PC-3 (cell line): ENCODE results near the gene CALN1. TPM values are rescaled to one million over a fixed set of nuclear protein-coding genes. Genes with fewer than 3 reads are reported as not detected.

Experiments used
- ATAC-seq: fragments of 200-7000 bp; cut with Tn5 transposase; 2 replicates; pipeline ENCODE4 v1.9.1; 2020; ENCODE audit warnings: mild to moderate bottlenecking, moderate library complexity
- BruUV-seq: library from RNA; stranded (reverse); fragments of 400-500 nt; replicated peaks from 2 replicates; lab custom pipeline; 2021; lab: Mats Ljungman, UMichigan
- CTCF ChIA-PET: fragments of 300-600 bp; sonication (Branson Sonifier 250); formaldehyde crosslinking; loops from one replicate; lab custom pipeline; 2022; ENCODE audit warnings: antibody characterized with exemption; lab: Charles Lee
- POLR2A ChIA-PET: fragments of 300-600 bp; sonication (Branson Sonifier 250); formaldehyde crosslinking; loops from one replicate; lab custom pipeline; 2022; ENCODE audit warnings: antibody characterized with exemption; ENCODE audit not compliant: unreplicated experiment; lab: Charles Lee
- DNase-seq: peaks from one replicate; pipeline ENCODE4 v3.0.0-alpha.2; 2015
- H2AFZ ChIP-seq: fragments of 300-600 bp; sonication (generic); 2 replicates; pipeline ENCODE4 v1.6.0; 2016; ENCODE audit warnings: antibody characterized with exemption, low read length
- H3F3A ChIP-seq: fragments of 300-600 bp; sonication (generic); one replicate; pipeline ENCODE4 v1.6.0; 2017; ENCODE audit warnings: antibody characterized with exemption, low read length, control low read depth, mild to moderate bottlenecking; ENCODE audit not compliant: unreplicated experiment
- H3K27ac ChIP-seq: fragments of 300-600 bp; sonication (generic); 2 replicates; pipeline ENCODE4 v1.5.1; 2016; ENCODE audit warnings: mild to moderate bottlenecking, low read length
- H3K27me3 ChIP-seq: fragments of 300-600 bp; sonication (generic); 2 replicates; pipeline ENCODE4 v1.6.1; 2016; ENCODE audit warnings: low read length, mixed read lengths
- H3K36me3 ChIP-seq: fragments of 300-600 bp; sonication (generic); 2 replicates; pipeline ENCODE4 v1.6.1; 2016; ENCODE audit warnings: low read depth, mixed run types, low read length, mixed read lengths
- H3K4me1 ChIP-seq: fragments of 300-600 bp; sonication (generic); 2 replicates; pipeline ENCODE4 v1.5.1; 2016; ENCODE audit warnings: low read length; ENCODE audit not compliant: insufficient read depth
- H3K4me2 ChIP-seq: fragments of 300-600 bp; sonication (generic); 2 replicates; pipeline ENCODE4 v1.6.0; 2016; ENCODE audit warnings: low read length
- H3K4me3 ChIP-seq: fragments of 300-600 bp; sonication (generic); 2 replicates; pipeline ENCODE4 v1.5.1; 2016; ENCODE audit warnings: mild to moderate bottlenecking, low read length, mixed read lengths
- H3K79me2 ChIP-seq: fragments of 300-600 bp; sonication (generic); 2 replicates; pipeline ENCODE4 v1.6.1; 2017; ENCODE audit warnings: low read length, mixed read lengths
- H3K9ac ChIP-seq: fragments of 300-600 bp; sonication (generic); 2 replicates; pipeline ENCODE4 v1.6.0; 2016; ENCODE audit warnings: mild to moderate bottlenecking, low read length
- H3K9me2 ChIP-seq: fragments of 300-600 bp; sonication (generic); replicated peaks from 2 replicates; pipeline ENCODE4 v1.6.1; 2016; ENCODE audit warnings: mixed run types, low read length, mixed read lengths
- H3K9me3 ChIP-seq: fragments of 300-600 bp; sonication (generic); 2 replicates; pipeline ENCODE4 v1.6.1; 2016; ENCODE audit warnings: low read length, mixed read lengths
- H4K20me1 ChIP-seq: fragments of 300-600 bp; sonication (generic); 2 replicates; pipeline ENCODE4 v1.6.1; 2016; ENCODE audit warnings: low read length, mixed read lengths
- EZH2 ChIP-seq: fragments of 300-600 bp; sonication (generic); IDR thresholded peaks from one replicate; pipeline ENCODE4 v1.6.1; 2017; ENCODE audit warnings: antibody characterized with exemption, mild to moderate bottlenecking, low read length; ENCODE audit not compliant: unreplicated experiment
- EZH2phosphoT487 ChIP-seq: fragments of 300-600 bp; sonication (generic); IDR thresholded peaks from 2 replicates; pipeline ENCODE4 v1.6.1; 2018; ENCODE audit warnings: mild to moderate bottlenecking, antibody characterized with exemption, low read length, borderline replicate concordance
- intact Hi-C: fragments of 100-400 bp; cut with micrococcal nuclease; formaldehyde crosslinking; loops from 2 replicates; pipeline ENCODE4 v1.9.0; 2023
- total RNA-seq: library from RNA; depleted of rRNA; stranded (reverse); fragments of >200 nt; gene quantifications from 2 replicates; pipeline ENCODE4 v1.2.3, GENCODE V29; 2014
- TF ChIP-seq, protein P1 (sequence below): fragments of 300-600 bp; sonication (generic); conservative IDR thresholded peaks from 2 replicates; pipeline ENCODE4 v1.5.1; 2017; ENCODE audit warnings: antibody characterized with exemption, low read depth, mild to moderate bottlenecking, low read length

The CALN1 gene
- total RNA-seq, 1 experiment from 2014 or later: not detected

DNA sequence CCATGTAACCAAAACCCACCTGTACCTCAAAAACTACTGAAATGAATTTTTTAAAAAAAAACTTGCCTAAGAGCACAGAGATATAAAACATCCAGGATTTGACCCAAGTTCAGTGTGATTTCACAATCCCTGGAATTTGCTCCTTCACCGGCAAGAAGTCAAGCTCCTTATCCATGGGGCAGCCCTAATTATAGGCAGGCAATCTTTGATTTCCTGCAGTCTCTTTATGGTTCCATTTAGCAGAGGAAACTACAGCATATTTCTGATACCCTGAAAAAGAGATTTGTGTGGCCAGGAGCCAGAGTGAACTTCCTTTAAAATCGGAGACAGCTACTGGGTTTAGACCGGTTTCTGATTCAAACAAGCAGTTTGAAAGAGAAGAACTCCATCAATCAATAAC lies 154.1 kb downstream of the CALN1 start:
- no peak overlapping the region for H3K27ac ChIP-seq
- DNase-seq (no peak), ATAC-seq (no peak)
- TF ChIP-seq, protein P1, sequence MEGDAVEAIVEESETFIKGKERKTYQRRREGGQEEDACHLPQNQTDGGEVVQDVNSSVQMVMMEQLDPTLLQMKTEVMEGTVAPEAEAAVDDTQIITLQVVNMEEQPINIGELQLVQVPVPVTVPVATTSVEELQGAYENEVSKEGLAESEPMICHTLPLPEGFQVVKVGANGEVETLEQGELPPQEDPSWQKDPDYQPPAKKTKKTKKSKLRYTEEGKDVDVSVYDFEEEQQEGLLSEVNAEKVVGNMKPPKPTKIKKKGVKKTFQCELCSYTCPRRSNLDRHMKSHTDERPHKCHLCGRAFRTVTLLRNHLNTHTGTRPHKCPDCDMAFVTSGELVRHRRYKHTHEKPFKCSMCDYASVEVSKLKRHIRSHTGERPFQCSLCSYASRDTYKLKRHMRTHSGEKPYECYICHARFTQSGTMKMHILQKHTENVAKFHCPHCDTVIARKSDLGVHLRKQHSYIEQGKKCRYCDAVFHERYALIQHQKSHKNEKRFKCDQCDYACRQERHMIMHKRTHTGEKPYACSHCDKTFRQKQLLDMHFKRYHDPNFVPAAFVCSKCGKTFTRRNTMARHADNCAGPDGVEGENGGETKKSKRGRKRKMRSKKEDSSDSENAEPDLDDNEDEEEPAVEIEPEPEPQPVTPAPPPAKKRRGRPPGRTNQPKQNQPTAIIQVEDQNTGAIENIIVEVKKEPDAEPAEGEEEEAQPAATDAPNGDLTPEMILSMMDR: no peak
- TF ChIP-seq EZH2: no peak
- TF ChIP-seq EZH2phosphoT487: no peak
- no peaks in the 10 kb centered on the region for H3K79me2 ChIP-seq
- no peak overlapping the region for H3K4me3 ChIP-seq
- H3K9ac ChIP-seq: no peak overlapping the region
- H3K9me3 ChIP-seq: no peaks in the 10 kb centered on the region
- H3K36me3 ChIP-seq: no peaks in the 10 kb centered on the region
- ChIA-PET POLR2A (no interaction called here), CTCF (no interaction called here)
- H3K4me1 ChIP-seq: no peaks in the 10 kb centered on the region
- intact Hi-C loops: no loop called here
- H3K9me2 ChIP-seq: no peaks in the 10 kb centered on the region
- H3K4me2 ChIP-seq: no peak overlapping the region
- BruUV-seq: no TSS peak
- no peaks in the 10 kb centered on the region for H4K20me1 ChIP-seq
- no peaks in the 10 kb centered on the region for H3F3A ChIP-seq
- no peak overlapping the region for H2AFZ ChIP-seq
- no peaks in the 10 kb centered on the region for H3K27me3 ChIP-seq

DNA sequence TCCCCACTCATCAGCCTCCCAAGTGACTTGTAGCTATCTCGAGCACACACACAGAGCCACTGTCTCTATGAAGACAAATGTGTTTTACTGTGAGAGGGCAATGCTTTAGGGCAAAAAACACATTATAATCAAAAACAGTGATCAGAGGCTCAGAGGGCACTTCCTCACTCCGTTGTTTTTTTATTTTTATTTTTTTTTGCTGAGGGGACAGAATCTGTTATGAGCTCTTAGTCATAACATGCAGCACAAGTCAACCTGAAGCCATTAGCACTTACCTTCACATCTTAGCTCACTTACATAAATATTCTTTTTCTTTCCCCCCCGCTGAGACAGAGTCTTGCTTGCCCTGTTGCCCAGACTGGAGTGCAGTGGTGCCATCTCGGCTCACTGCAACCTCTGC lies 157.7 kb downstream of the CALN1 start:
- Histone ChIP-seq H3K9ac (no peak overlapping the region), H3K9me3 (no peaks in the 10 kb centered on the region), H3K79me2 (no peaks in the 10 kb centered on the region), H3K36me3 (no peaks in the 10 kb centered on the region), H3F3A (no peaks in the 10 kb centered on the region), H3K27me3 (no peaks in the 10 kb centered on the region), H3K27ac (no peak overlapping the region), H3K9me2 (no peaks in the 10 kb centered on the region), H3K4me1 (no peaks in the 10 kb centered on the region), H2AFZ (no peak overlapping the region), H3K4me2 (no peak overlapping the region), H3K4me3 (no peak overlapping the region), H4K20me1 (no peaks in the 10 kb centered on the region)
- ChIA-PET POLR2A (no interaction called here), CTCF (no interaction called here)
- intact Hi-C loops: no loop called here
- TF ChIP-seq EZH2phosphoT487: no peak
- TF ChIP-seq, protein P1: no peak
- ATAC-seq: no peak
- BruUV-seq: no TSS peak
- no peak for DNase-seq

DNA sequence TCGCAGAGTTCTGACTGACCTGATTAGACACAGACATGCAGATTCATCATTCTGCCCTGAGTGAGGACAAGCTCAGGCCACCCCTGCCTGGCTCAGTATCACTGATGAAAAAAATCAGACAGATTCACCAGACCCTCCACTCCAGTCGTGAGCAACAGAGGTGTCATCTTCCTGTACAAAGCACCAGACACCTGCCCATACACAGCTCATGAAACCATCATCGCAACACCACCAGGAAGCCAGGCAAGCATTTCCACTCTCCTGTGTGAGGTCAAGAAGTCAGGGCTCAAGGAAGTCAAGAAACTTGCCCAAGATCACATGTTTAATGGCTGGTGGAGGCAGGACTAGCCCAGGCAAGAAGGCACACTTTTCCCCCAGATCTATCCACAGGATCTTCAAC lies 163.0 kb downstream of the CALN1 start:
- no TSS peak for BruUV-seq
- no peaks in the 10 kb centered on the region for H3K27me3 ChIP-seq
- POLR2A ChIA-PET: no interaction called here
- H3F3A ChIP-seq: no peaks in the 10 kb centered on the region
- H4K20me1 ChIP-seq: no peaks in the 10 kb centered on the region
- no peak overlapping the region for H3K4me2 ChIP-seq
- H3K27ac ChIP-seq: no peak overlapping the region
- no peaks in the 10 kb centered on the region for H3K79me2 ChIP-seq
- H3K9me3 ChIP-seq: no peaks in the 10 kb centered on the region
- H3K4me1 ChIP-seq: no peaks in the 10 kb centered on the region
- CTCF ChIA-PET: no interaction called here
- intact Hi-C loops: no loop called here
- ATAC-seq: no peak
- TF ChIP-seq EZH2 (no peak), EZH2phosphoT487 (no peak)
- TF ChIP-seq, protein P1: no peak
- no peak for DNase-seq
- H3K36me3 ChIP-seq: no peaks in the 10 kb centered on the region
- H3K4me3 ChIP-seq: no peak overlapping the region
- H3K9ac ChIP-seq: no peak overlapping the region
- H3K9me2 ChIP-seq: no peaks in the 10 kb centered on the region
- H2AFZ ChIP-seq: no peak overlapping the region
